Suprapubic skin (tissue), 4 donors: Measurements from ENCODE around the gene CACNA1A. TPM values are rescaled to one million over a fixed set of nuclear protein-coding genes. Genes with fewer than 3 reads are reported as not detected.

Source experiments
- DNase-seq, 2 donors: peaks; one replicate each; pipeline ENCODE4 v3.0.0-alpha.2; 2019; ENCODE audit warnings: low spot score in 2 of 2
- H3K27ac ChIP-seq: fragments of 200-600 bp; sonication (generic); one replicate; pipeline ENCODE4 v1.5.1; 2019
- H3K27me3 ChIP-seq: fragments of 200-600 bp; sonication (generic); one replicate; pipeline ENCODE4 v1.5.1; 2019
- H3K36me3 ChIP-seq: fragments of 200-600 bp; sonication (generic); one replicate; pipeline ENCODE4 v1.5.1; 2019
- H3K4me1 ChIP-seq: fragments of 200-600 bp; sonication (generic); one replicate; pipeline ENCODE4 v1.5.1; 2019
- H3K4me3 ChIP-seq: fragments of 200-600 bp; sonication (generic); one replicate; pipeline ENCODE4 v1.5.1; 2019; ENCODE audit warnings: mild to moderate bottlenecking
- H3K9me3 ChIP-seq: fragments of 200-600 bp; sonication (generic); one replicate; pipeline ENCODE4 v1.5.1; 2019
- CTCF ChIP-seq, 2 donors: fragments of 200-600 bp in 1 of 2; fragments of 450-650 bp in 1 of 2; sonication (generic) in 1 of 2; IDR thresholded peaks; one replicate each; pipeline ENCODE4 v1.5.1; 2016 to 2019; ENCODE audit warnings: antibody characterized with exemption in 2 of 2, mild to moderate bottlenecking in 1 of 2, moderate library complexity in 1 of 2
- EP300 ChIP-seq: sonication (generic); formaldehyde crosslinking; IDR thresholded peaks from one replicate; pipeline ENCODE4 v1.6.1; 2017; ENCODE audit warnings: antibody characterized with exemption
- POLR2A ChIP-seq, 2 donors: fragments of 450-650 bp; IDR thresholded peaks; one replicate each; pipeline ENCODE4 v1.6.1; 2017; ENCODE audit warnings: antibody characterized with exemption in 2 of 2, mild to moderate bottlenecking in 2 of 2, moderate library complexity in 2 of 2
- POLR2AphosphoS5 ChIP-seq, 3 donors: sonication (generic); formaldehyde crosslinking; IDR thresholded peaks; one replicate each; pipeline ENCODE4 v1.6.1; 2017; ENCODE audit warnings: antibody characterized with exemption in 3 of 3
- WGBS: methylation state at CpG from one replicate; pipeline ENCODE4 v1.1.5; 2018; 5-methylcytosine and 5-hydroxymethylcytosine counted together
- total RNA-seq, 4 donors: library from RNA; depleted of rRNA; stranded (reverse); fragments of >200 nt; gene quantifications; one replicate each; pipeline ENCODE4 v1.1.0, GENCODE V29; 2016

The CACNA1A gene
- total RNA-seq, 4 donors from 2014 or later = 0.26 to 0.42 (median 0.35) TPM

- no peak for DNase-seq
- no peaks in the 10 kb centered on the region for H3K36me3 ChIP-seq
- H3K9me3 ChIP-seq = no peaks in the 10 kb centered on the region
- H3K27me3 ChIP-seq = no peaks in the 10 kb centered on the region
- peak overlapping the region; percentile 95 for H3K27ac ChIP-seq
- TF ChIP-seq CTCF (IDR thresholded peaks at IDR 0.05) = no peak
- H3K4me1 ChIP-seq = peaks cover 95% of the 10 kb centered on the region
- no peak overlapping the region for H3K4me3 ChIP-seq
- 79% methylated on average over 19 of the region's 19 CpGs for WGBS
Measured at GRCh38 chr19:13165162-13165997, 340.9 kb downstream of the CACNA1A start.

- Histone ChIP-seq H3K4me3 (peak overlapping the region; percentile 36), H3K36me3 (no peaks in the 10 kb centered on the region), H3K9me3 (no peaks in the 10 kb centered on the region), H3K4me1 (peaks cover 87% of the 10 kb centered on the region), H3K27ac (peak overlapping the region; percentile 95), H3K27me3 (no peaks in the 10 kb centered on the region)
- DNase-seq = no peak
- 6% methylated on average over 9 of the region's 19 CpGs for WGBS
- TF ChIP-seq POLR2AphosphoS5 (IDR thresholded peaks at IDR 0.05) (peak in 2 of 3 donors; percentile 41 to 69), CTCF (IDR thresholded peaks at IDR 0.05) (no peak), EP300 (no peak)
Measured at GRCh38 chr19:13164343-13165161, 341.7 kb downstream of the CACNA1A start.

GRCh38 chr19:13163609-13164342 lies 342.5 kb downstream of the CACNA1A start:
- H3K9me3 ChIP-seq = no peaks in the 10 kb centered on the region
- H3K4me1 ChIP-seq = peaks cover 79% of the 10 kb centered on the region
- no peaks in the 10 kb centered on the region for H3K27me3 ChIP-seq
- 8% methylated on average over 19 of the region's 20 CpGs for WGBS
- DNase-seq = peak; percentile 89
- no peak for TF ChIP-seq POLR2A (IDR thresholded peaks at IDR 0.05)
- TF ChIP-seq CTCF (IDR thresholded peaks at IDR 0.05) = no peak
- no peak for TF ChIP-seq POLR2AphosphoS5 (IDR thresholded peaks at IDR 0.05)
- TF ChIP-seq EP300 = no peak
- no peaks in the 10 kb centered on the region for H3K36me3 ChIP-seq
- peak overlapping the region; percentile 36 for H3K4me3 ChIP-seq
- H3K27ac ChIP-seq = peak overlapping the region; percentile 95

GRCh38 chr19:13162724-13163608 lies 343.3 kb downstream of the CACNA1A start:
- peak; percentile 65 to 95 (median 90) for TF ChIP-seq POLR2AphosphoS5 (IDR thresholded peaks at IDR 0.05)
- TF ChIP-seq EP300 = no peak
- no peaks in the 10 kb centered on the region for H3K27me3 ChIP-seq
- H3K4me1 ChIP-seq = peaks cover 72% of the 10 kb centered on the region
- peak; percentile 99 for DNase-seq
- H3K4me3 ChIP-seq = peak overlapping the region; percentile 36
- H3K9me3 ChIP-seq = no peaks in the 10 kb centered on the region
- no peaks in the 10 kb centered on the region for H3K36me3 ChIP-seq
- peak overlapping the region; percentile 95 for H3K27ac ChIP-seq
- 3% methylated on average over 49 of the region's 58 CpGs for WGBS

GRCh38 chr19:13160557-13160956 lies 345.7 kb downstream of the CACNA1A start:
- H3K4me3 ChIP-seq = no peak overlapping the region
- no peaks in the 10 kb centered on the region for H3K36me3 ChIP-seq
- peaks cover 59% of the 10 kb centered on the region for H3K4me1 ChIP-seq
- WGBS = 55% methylated on average over 1 of the region's 1 CpG
- H3K27ac ChIP-seq = peak overlapping the region; percentile 17
- DNase-seq = no peak
- no peak for TF ChIP-seq POLR2A (IDR thresholded peaks at IDR 0.05)
- no peak for TF ChIP-seq POLR2AphosphoS5 (IDR thresholded peaks at IDR 0.05)
- TF ChIP-seq CTCF (IDR thresholded peaks at IDR 0.05) = no peak
- no peak for TF ChIP-seq EP300
- H3K9me3 ChIP-seq = no peaks in the 10 kb centered on the region
- no peaks in the 10 kb centered on the region for H3K27me3 ChIP-seq
